Left lobe of liver (tissue), 2 donors: ENCODE results near the gene WNT16. TPM values are rescaled to one million over a fixed set of nuclear protein-coding genes. Genes with fewer than 3 reads are reported as not detected.
A peak's percentile ranks its signal among the peaks of the same experiment; 100 is the strongest.

Experiments
- ATAC-seq: fragments of 200-7000 bp; cut with Tn5 transposase; one replicate; pipeline ENCODE4 v1.9.1; 2020; ENCODE audit warnings: mild to moderate bottlenecking, moderate library complexity
- DNase-seq: peaks from one replicate; pipeline ENCODE4 v3.0.0-alpha.2; 2020; ENCODE audit warnings: low spot score
- total RNA-seq: library from RNA; stranded (reverse); gene quantifications from one replicate; pipeline ENCODE4 v1.2.1, GENCODE V29; 2021
- donor health status: DM: no; HTN: no; CAD: no; lungs with moderate emphysema.
- donor health status: DM: no; HTN: yes; CAD: no.

Gene WNT16
- total RNA-seq, 1 donor from 2014 or later = not detected

DNA sequence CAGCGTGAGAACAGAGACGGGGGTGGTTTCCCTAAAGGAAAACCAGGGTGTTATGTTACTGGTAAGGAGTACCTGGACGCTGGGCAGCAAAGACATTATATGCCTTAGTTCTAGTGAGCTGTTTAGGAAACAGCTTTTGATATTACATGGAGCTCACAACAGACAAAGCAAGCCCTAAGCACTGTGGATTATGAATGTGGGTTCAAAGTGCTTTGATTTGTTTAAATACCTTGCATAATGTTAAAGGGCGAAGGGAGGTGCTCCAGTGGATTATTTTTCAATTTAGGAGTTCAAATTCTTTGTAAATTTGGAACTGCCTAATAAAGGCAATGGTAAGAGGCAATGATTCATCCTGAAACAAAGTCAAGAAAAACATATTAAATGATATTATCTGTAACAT is 13.8 kb downstream of the WNT16 start:
- ATAC-seq (peak; percentile 80), DNase-seq (no peak)

DNA sequence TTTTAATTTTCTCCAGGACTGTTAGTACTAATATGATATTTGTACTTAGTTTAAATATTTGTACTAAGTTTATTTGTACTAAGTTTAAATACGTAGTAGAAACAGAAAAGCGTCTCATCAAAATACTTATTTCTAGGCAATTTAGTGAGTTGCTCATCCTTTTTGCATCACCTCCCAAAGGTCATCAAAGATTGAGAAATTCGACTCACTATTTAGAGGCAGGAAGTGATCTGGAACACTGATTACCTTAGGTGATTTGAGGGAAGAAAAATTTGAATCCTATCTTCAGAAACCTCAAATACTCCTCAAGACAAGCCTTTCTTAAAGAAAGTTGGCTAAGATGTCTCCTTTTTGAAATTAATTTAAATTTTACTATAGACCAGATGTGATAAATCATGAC is 14.5 kb downstream of the WNT16 start:
- peak; percentile 61 for ATAC-seq
- DNase-seq = no peak

DNA sequence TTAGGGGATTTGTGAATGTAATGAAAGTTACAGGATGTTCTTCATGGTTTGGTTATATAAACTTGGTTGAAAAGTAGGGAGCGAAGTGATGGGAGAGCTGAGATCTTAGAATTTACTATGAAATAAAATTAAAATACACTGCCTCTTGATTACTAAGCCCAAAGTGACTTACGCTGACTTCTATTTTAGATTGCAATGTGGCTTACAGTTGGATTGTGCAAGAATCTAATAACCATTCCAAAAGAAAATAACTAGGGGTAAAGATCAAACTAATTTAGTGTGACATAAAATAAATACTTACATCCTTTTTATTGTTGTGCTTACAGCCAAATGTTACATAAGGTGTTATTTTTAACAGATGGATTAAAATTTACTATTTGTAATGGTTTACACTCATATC is 15.3 kb downstream of the WNT16 start:
- DNase-seq (no peak), ATAC-seq (no peak)

DNA sequence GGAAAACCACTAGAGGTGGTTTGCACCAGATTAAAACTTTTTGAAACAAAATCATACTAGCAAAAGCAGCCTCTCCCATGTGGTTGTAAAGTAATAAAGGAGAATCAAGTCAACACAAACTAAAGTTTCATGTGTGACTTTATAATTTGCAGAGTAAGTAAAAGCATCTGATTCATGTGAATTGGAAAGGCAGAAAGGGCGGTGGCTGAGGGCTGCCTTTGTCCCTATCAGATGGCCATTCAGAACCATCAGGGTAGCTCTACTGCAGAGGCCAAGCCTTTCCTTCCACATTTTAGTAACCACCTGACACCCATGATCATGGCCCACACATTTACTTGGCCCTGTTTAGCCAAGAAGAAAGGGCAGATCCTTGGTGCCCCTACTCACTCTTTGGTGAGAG is 15.7 kb downstream of the WNT16 start:
- no peak for DNase-seq

GRCh38 chr7:121351682-121352081 is 22.9 kb downstream of the WNT16 start:
- no peak for ATAC-seq
- no peak for DNase-seq

More for the DNA sequence above, 15.7 kb downstream of the WNT16 start:
- no peak for ATAC-seq

DNA sequence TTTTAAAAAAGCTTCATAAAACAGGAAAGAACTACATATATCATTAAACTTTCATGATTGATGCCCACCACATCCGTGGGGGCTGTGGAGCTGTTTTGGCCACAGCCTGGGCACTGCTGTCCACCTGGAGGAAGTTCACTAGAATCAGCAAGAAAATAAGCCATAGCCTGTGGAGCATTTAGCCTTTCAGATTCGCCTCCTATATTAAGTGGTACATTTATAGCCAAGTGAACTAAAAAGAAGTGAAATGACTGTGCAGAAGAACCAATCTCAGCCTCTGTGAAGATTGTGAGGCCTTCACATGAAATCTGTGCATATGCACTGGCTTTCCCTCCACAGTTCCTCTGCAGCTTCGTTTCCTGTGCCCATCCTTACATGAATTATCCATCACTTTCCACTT is 23.5 kb downstream of the WNT16 start:
- ATAC-seq (no peak), DNase-seq (no peak)

DNA sequence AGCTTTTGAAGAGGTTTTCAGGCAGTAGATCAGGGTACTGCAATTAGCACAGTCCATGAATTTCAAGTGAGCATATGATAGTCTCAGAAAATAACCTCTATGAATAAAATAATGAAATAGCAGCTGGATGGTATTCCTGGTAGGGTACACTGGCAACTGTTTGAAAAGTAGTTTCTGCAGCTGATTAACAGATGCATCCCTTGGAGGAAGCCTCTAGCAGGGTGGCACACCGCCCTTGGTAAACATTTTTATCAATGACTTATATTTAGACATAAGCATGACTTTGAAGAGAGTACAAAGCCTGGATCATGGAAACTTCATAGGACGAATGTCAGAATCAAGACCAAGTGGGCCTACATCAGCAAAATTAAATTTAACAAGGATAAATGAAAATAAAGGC is 26.8 kb downstream of the WNT16 start:
- DNase-seq = no peak
- no peak for ATAC-seq

DNA sequence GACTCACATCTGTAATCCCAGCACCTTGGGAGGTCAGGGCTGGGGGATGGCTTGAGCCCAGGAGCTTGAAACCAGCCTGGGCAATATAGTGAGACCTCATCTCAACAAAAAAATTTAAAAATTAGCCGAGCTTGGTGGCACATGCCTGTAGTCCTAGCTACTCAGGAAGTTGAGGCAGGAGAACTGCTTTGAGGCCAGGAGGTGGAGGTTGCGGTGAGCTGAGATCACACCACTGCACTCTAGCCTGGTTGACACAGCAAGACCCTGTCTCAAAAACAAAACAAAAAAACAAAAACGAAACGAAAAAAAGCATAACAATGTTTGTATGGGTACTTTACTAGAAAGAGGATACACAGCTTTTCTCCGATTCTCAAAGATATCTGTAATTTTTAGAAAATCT is 31.8 kb downstream of the WNT16 start:
- DNase-seq (no peak), ATAC-seq (no peak)

DNA sequence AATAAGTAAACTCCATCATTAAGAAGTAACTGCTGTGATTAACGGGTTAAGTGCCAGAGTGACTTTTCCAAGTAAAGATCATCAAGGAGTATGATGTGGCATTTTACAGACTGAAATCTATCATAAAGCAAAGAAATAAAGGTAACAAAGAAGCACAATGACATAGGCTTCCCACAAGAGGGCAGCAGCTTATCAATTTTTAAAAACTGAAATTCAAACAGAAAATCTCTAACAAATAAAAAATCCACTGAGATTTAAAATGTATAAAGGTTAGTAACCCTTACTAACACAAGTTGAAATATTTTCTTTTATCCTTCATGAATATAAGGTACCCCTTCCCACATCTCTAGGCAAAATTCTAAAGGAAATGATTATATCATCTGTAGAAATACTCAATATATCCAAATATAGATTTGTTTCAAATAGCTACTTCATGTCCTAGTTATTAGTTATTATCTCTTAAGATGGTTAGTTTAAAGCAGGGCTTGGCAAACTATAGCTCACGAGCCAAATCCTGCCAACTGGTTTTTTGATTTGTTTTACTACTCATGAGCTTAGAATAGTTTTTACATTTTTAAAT is 38.1 kb downstream of the WNT16 start:
- no peak for DNase-seq
- peak; percentile 75 for ATAC-seq

DNA sequence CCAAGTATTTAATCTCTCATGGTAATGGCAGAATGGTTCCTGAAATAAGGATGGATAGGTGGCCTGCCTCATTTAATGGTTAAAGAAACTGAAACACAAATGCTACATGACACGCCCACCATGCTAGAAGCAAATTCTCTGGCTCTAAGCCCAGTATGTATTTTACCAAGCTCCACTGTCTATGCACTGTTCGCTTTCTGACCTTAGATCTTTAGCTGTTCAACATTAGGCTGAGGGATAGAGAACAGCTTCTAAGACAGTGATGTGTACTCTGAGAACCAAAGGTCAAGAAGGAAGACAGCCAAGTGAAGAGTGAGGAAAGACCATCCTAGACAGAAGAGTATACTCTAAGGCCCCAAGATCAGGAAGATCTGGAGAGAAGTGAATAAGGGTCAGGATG is 40.7 kb downstream of the WNT16 start:
- ATAC-seq (peak; percentile 47), DNase-seq (no peak)

GRCh38 chr7:121371367-121371766 is 42.6 kb downstream of the WNT16 start:
- DNase-seq = no peak
- no peak for ATAC-seq

- ATAC-seq (no peak), DNase-seq (no peak)
Measured at GRCh38 chr7:121371883-121372282, 43.1 kb downstream of the WNT16 start.

- DNase-seq (no peak), ATAC-seq (no peak)
Measured at GRCh38 chr7:121372376-121373010, 43.7 kb downstream of the WNT16 start.

DNA sequence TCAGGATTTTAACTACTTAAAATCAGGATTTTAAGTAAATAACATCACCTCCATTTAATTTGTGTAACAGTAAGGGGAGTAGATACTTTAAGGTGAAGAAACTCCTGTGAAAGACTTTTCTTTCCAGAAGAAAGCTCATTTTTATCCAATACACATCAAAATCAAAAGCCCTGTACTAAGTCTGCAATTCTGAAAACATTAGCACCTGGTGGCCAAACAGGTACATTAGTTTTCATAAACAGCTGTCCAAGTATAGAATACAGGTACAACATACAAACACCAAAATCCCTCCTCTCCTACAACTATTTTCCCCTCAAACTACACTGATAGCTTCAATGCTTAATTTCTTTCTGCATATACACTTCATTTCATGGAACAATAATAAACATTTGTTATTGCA is 44.4 kb downstream of the WNT16 start:
- no peak for DNase-seq
- no peak for ATAC-seq

GRCh38 chr7:121376979-121377378 is 48.2 kb downstream of the WNT16 start:
- DNase-seq (no peak), ATAC-seq (no peak)

DNA sequence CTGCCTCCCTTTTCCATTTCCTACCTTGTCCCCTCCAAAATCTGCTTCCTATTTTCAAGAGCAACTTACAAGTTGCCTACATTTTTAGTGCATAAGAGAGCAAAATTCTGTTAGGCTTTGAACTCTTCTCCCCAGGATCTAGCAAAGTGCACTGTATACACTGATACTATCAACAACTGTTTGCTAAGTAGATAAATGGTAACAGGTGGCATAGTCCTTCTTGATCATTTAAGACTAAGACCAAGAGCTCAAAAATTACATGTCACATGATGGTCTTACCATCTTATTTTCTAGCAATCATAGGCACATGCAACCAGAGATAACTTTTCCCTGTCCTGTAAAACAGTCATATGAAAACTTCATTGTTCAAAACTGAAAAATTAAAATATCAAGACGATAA is 51.1 kb downstream of the WNT16 start:
- DNase-seq (no peak), ATAC-seq (no peak)

GRCh38 chr7:121382473-121382872 is 53.7 kb downstream of the WNT16 start:
- DNase-seq = no peak
- ATAC-seq = no peak

DNA sequence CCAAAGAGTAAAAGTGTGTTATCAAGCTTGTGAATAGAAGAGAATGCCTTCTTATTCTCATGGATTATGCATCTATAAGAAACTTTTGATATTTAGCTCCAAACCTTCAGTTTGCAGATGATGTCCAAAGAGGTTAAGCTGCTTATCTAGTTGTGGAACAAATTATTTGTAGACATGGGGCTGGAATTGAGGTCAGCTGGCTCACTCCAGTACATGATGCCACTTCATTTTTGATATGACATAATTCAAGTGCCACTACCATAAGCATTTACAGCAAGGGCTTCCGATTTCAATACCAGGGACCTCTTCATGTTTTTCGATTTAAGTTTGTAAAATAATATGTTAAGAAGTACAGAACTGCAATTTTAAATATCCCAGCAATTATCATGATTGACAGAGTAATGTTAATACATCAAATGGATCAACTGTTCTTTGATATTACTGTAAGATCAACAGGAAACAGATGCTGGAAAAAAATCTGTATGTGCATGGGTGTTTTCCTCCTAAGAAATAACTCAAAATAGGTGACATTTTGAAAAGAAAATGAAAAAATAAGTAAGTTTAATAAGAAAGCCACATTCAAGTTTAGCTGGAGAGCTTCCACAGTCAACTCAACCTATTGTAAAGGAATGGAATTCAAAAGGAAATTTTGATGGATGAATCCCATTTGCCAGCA is 54.6 kb downstream of the WNT16 start:
- DNase-seq (no peak), ATAC-seq (no peak)

GRCh38 chr7:121384265-121384664 is 55.5 kb downstream of the WNT16 start:
- DNase-seq = no peak

GRCh38 chr7:121385056-121385799 is 56.4 kb downstream of the WNT16 start:
- DNase-seq = no peak
- no peak for ATAC-seq

More at GRCh38 chr7:121384265-121384664, 55.5 kb downstream of the WNT16 start:
- ATAC-seq = no peak

- DNase-seq (no peak), ATAC-seq (no peak)
Measured at GRCh38 chr7:121385800-121386179, 57.0 kb downstream of the WNT16 start.

GRCh38 chr7:121388950-121389349 is 60.1 kb downstream of the WNT16 start:
- ATAC-seq = no peak

More at GRCh38 chr7:121388950-121389349, 60.1 kb downstream of the WNT16 start:
- DNase-seq = no peak
